HEK293T (cell line): ENCODE data around the gene ZNF32.

Experiments
- CTCF ChIA-PET: fragments of 350-600 bp; formaldehyde crosslinking; extraction: SDS; loops from one replicate; lab custom pipeline; 2021; ENCODE audit warnings: antibody characterized with exemption, inconsistent platforms; lab: Yijun Ruan, JAX
- POLR2A ChIA-PET: fragments of 350-600 bp; formaldehyde crosslinking; extraction: SDS; loops from one replicate; lab custom pipeline; 2020; ENCODE audit warnings: antibody characterized with exemption, inconsistent platforms; lab: Yijun Ruan, JAX
- DNase-seq: peaks from one replicate; pipeline ENCODE4 v3.0.0; 2012; ENCODE audit warnings: mixed read lengths; ENCODE audit errors: extremely low spot score
- ARNT ChIP-seq: fragments of 450-650 bp; IDR thresholded peaks from 2 replicates; pipeline ENCODE4 v1.6.1; 2017; ENCODE audit warnings: mild to moderate bottlenecking
- BHLHE40 ChIP-seq: fragments of 450-650 bp; IDR thresholded peaks from 2 replicates; pipeline ENCODE4 v1.6.1; 2016; ENCODE audit warnings: mild to moderate bottlenecking, moderate library complexity, borderline replicate concordance
- CTBP1 ChIP-seq: fragments of 450-650 bp; IDR thresholded peaks from 2 replicates; pipeline ENCODE4 v1.6.1; 2016; ENCODE audit warnings: borderline replicate concordance
- ELF4 ChIP-seq: fragments of 450-650 bp; IDR thresholded peaks from 2 replicates; pipeline ENCODE4 v1.6.1; 2017; ENCODE audit warnings: antibody characterized with exemption
- FOXA1 ChIP-seq: fragments of 450-650 bp; IDR thresholded peaks from 2 replicates; pipeline ENCODE4 v1.6.1; 2016; ENCODE audit warnings: mild to moderate bottlenecking
- FOXK2 ChIP-seq: fragments of 450-650 bp; IDR thresholded peaks from 2 replicates; pipeline ENCODE4 v1.6.1; 2016; ENCODE audit warnings: mild to moderate bottlenecking
- FOXM1 ChIP-seq: fragments of 450-650 bp; IDR thresholded peaks from 2 replicates; pipeline ENCODE4 v1.6.1; 2017; ENCODE audit warnings: mild to moderate bottlenecking, borderline replicate concordance
- HDGF ChIP-seq: fragments of 450-650 bp; IDR thresholded peaks from 2 replicates; pipeline ENCODE4 v1.6.1; 2017; ENCODE audit warnings: antibody characterized with exemption, borderline replicate concordance
- L3MBTL2 ChIP-seq: fragments of 450-650 bp; conservative IDR thresholded peaks from 2 replicates; pipeline ENCODE4 v1.6.1; 2016; ENCODE audit warnings: mild to moderate bottlenecking
- LEF1 ChIP-seq: fragments of 450-650 bp; IDR thresholded peaks from 2 replicates; pipeline ENCODE4 v1.6.1; 2017; ENCODE audit warnings: mild to moderate bottlenecking, borderline replicate concordance
- NFRKB ChIP-seq: fragments of 450-650 bp; IDR thresholded peaks from 2 replicates; pipeline ENCODE4 v1.6.1; 2016; ENCODE audit warnings: mild to moderate bottlenecking, moderate library complexity
- PKNOX1 ChIP-seq: fragments of 450-650 bp; IDR thresholded peaks from 2 replicates; pipeline ENCODE4 v1.6.1; 2016
- SP1 ChIP-seq: fragments of 450-650 bp; IDR thresholded peaks from 2 replicates; pipeline ENCODE4 v1.6.1; 2017
- SUZ12 ChIP-seq: fragments of 450-650 bp; IDR thresholded peaks from 2 replicates; pipeline ENCODE4 v1.6.1; 2016; ENCODE audit warnings: mild to moderate bottlenecking
- TARDBP ChIP-seq: fragments of 450-650 bp; IDR thresholded peaks from 2 replicates; pipeline ENCODE4 v1.6.1; 2016
- ZNF384 ChIP-seq: fragments of 450-650 bp; IDR thresholded peaks from 2 replicates; pipeline ENCODE4 v1.6.1; 2016

ZNF32 gene

DNA sequence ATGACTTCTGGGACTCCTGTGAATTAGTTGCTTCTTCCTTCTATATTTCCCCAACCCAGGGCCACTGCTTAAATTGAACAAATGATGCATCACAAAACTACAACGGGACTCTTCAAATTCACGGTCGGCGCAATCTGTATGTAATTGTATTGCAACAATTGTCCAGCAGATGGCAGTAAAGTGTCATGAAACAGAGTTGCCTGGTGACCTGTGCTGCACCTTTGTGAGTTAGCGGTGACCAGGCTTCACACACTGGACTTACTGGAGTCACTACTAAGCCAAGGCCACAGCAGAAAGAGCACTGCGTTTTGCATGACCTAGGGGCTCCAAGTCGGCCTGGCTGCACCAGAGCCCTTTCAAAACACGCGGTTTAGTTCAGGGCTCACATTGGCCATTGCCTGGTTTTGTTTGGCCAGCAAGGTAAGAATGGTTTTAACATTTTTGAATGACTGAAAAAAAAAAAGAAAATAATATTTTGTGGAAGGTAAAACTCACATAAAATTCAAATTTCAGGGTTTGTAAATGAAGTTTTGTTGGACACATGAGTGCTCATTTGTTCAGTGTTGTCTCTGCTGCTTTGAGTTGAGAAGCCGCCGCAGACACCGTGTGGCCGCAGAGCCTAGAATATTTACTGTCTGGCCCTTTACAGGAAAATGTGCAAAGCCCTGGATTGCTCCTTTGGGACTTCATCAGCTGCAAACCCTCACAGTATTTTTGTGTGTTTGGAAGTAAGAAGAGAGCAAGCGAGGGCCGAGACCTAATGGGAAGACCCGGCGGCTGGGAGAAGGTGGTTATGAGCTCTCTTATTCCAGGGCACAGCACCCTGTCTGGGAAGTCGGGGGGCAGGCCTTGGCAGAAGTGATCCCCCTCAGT lies 23.2 kb upstream of the ZNF32 start:
- POLR2A ChIA-PET: no interaction called here
- no peak for TF ChIP-seq FOXK2
- no peak for TF ChIP-seq FOXA1
- no peak for TF ChIP-seq BHLHE40
- TF ChIP-seq ARNT: no peak
- no peak for TF ChIP-seq L3MBTL2
- no peak for TF ChIP-seq SP1
- TF ChIP-seq TARDBP: no peak
- TF ChIP-seq NFRKB: no peak
- TF ChIP-seq PKNOX1: no peak
- TF ChIP-seq LEF1: no peak
- no peak for TF ChIP-seq SUZ12
- no peak for TF ChIP-seq ELF4
- TF ChIP-seq CTBP1: no peak
- no peak for TF ChIP-seq ZNF384
- TF ChIP-seq HDGF: no peak
- no peak for TF ChIP-seq FOXM1
- peak; percentile 71 for DNase-seq
- CTCF ChIA-PET: interaction anchor here (0.8 to 1.2 kb wide), 3 partner anchors 11 to 312 kb away, joined by 3 read pairs; no protein-coding TSS in a partner anchor

GRCh38 chr10:43669386-43669785 lies 20.7 kb upstream of the ZNF32 start:
- no peak for TF ChIP-seq NFRKB
- no peak for TF ChIP-seq BHLHE40
- no peak for TF ChIP-seq SP1
- TF ChIP-seq HDGF: no peak
- no peak for TF ChIP-seq L3MBTL2
- TF ChIP-seq SUZ12: no peak
- TF ChIP-seq TARDBP: no peak
- TF ChIP-seq ARNT: no peak
- no peak for TF ChIP-seq FOXA1
- TF ChIP-seq FOXK2: no peak
- no peak for TF ChIP-seq CTBP1
- TF ChIP-seq LEF1: no peak
- TF ChIP-seq ELF4: no peak
- no peak for TF ChIP-seq ZNF384
- no peak for TF ChIP-seq PKNOX1
- no peak for TF ChIP-seq FOXM1
- DNase-seq: no peak
- CTCF ChIA-PET: no interaction called here
- POLR2A ChIA-PET: no interaction called here

- no peak for TF ChIP-seq ZNF384
- no peak for TF ChIP-seq CTBP1
- TF ChIP-seq SP1: no peak
- no peak for DNase-seq
- ChIA-PET CTCF (no interaction called here), POLR2A (no interaction called here)
Measured at GRCh38 chr10:43667761-43668386, 19.2 kb upstream of the ZNF32 start.

DNA sequence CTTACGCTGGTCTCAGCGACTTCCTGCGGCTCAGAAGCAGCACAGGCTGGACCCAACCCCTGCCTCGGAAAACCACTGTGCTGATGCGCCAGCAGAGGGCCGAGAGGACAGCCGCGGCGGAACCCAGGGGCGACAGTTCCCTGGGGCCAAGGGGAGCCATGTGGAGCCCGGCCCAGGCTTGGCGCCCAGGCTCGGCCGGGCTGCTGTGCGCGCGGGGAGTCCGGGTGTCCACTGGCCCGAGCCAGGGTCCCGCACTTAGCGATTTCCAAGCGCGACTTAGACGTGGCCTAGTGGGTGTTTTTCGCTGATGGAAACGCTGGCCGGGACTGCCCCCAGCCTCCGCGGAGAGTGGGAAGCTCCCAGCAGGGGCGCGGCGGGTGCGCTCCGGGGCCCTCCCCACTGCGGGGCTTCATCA lies 18.6 kb upstream of the ZNF32 start:
- no peak for DNase-seq
- ChIA-PET POLR2A (no interaction called here), CTCF (interaction anchor here (0.9 kb wide), 1 partner anchor 16 kb away, joined by 3 read pairs; no protein-coding TSS in a partner anchor)
- TF ChIP-seq PKNOX1 (no peak), BHLHE40 (no peak), FOXM1 (no peak), LEF1 (no peak), FOXK2 (no peak), ARNT (no peak), HDGF (no peak), FOXA1 (no peak), ELF4 (no peak), ZNF384 (no peak), L3MBTL2 (no peak), NFRKB (no peak), TARDBP (no peak), CTBP1 (no peak), SP1 (no peak), SUZ12 (no peak)

DNA sequence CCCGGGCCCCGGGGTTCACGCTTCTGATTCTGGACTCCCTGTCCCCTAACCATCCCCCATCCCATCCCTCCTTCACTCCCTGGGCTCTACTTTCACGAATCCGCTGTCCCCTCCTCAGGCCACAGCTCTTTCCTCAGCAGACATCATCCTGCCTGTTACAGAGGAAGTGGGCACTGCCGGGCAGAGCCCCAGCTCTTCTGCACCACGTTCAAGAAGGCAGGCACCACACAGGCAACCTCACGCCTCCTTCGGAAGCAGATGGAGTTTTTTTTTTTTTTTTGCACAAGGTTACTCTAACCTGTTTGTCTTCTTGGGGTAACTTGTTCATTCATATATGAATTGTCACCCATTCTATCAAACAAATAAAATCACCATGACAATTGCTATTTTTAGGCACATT lies 17.9 kb upstream of the ZNF32 start:
- no peak for DNase-seq
- POLR2A ChIA-PET: no interaction called here
- no peak for TF ChIP-seq LEF1
- TF ChIP-seq FOXK2: no peak
- TF ChIP-seq ELF4: no peak
- no peak for TF ChIP-seq BHLHE40
- TF ChIP-seq ARNT: no peak
- CTCF ChIA-PET: interaction anchor here (0.9 kb wide), 1 partner anchor 17 kb away, joined by 3 read pairs; no protein-coding TSS in a partner anchor

- no peak for TF ChIP-seq FOXK2
- no peak for DNase-seq
- ChIA-PET POLR2A (no interaction called here), CTCF (no interaction called here)
Measured at GRCh38 chr10:43665054-43665453, 16.4 kb upstream of the ZNF32 start.
